ENCODE measurements around the gene ANAPC13.

- no peak for TF ChIP-seq CTCF (IDR thresholded peaks at IDR 0.05)
- TF ChIP-seq POLR2AphosphoS5 (IDR thresholded peaks at IDR 0.05): no peak
These were observed 57.4 kb downstream of the ANAPC13 start for GRCh38 chr3:134428401-134428800.

Measured in sigmoid colon (tissue), 4 donors.